HG03039 (cell line): Measurements from ENCODE around the gene RXFP2.
A peak's percentile ranks its signal among the peaks of the same experiment; 100 is the strongest.

Experiments
- ATAC-seq: cut with Tn5 transposase; IDR thresholded peaks from one replicate; pipeline ENCODE4 v1.9.1; 2021; ENCODE audit warnings: mild to moderate bottlenecking, moderate library complexity; ENCODE audit not compliant: unreplicated experiment

Gene RXFP2

GRCh38 chr13:31815361-31816144 is 76.2 kb downstream of the RXFP2 start:
- no peak for ATAC-seq

- ATAC-seq: no peak
Observed at GRCh38 chr13:31818236-31818635, 78.9 kb downstream of the RXFP2 start.

- no peak for ATAC-seq
Observed at GRCh38 chr13:31824705-31825517, 85.6 kb downstream of the RXFP2 start.

GRCh38 chr13:31826521-31826920 is 87.2 kb downstream of the RXFP2 start:
- no peak for ATAC-seq

GRCh38 chr13:31827707-31828106 is 88.4 kb downstream of the RXFP2 start:
- no peak for ATAC-seq

GRCh38 chr13:31835932-31836331 is 96.6 kb downstream of the RXFP2 start:
- ATAC-seq: no peak

- no peak for ATAC-seq
Observed at GRCh38 chr13:31843044-31843443, 103.7 kb downstream of the RXFP2 start.

GRCh38 chr13:31846182-31846938 is 107.0 kb downstream of the RXFP2 start:
- peak; percentile 99 for ATAC-seq

- ATAC-seq: no peak
Observed at GRCh38 chr13:31846961-31847752, 107.8 kb downstream of the RXFP2 start.

GRCh38 chr13:31848621-31849020 is 109.3 kb downstream of the RXFP2 start:
- no peak for ATAC-seq

- ATAC-seq: no peak
Observed at GRCh38 chr13:31849206-31849605, 109.9 kb downstream of the RXFP2 start.

- no peak for ATAC-seq
Observed at GRCh38 chr13:31850041-31850555, 110.8 kb downstream of the RXFP2 start.

GRCh38 chr13:31851216-31851615 is 111.9 kb downstream of the RXFP2 start:
- ATAC-seq: no peak
